Neural progenitor cell (in vitro differentiated cells): ENCODE measurements around the gene PPP2R2C.

Source experiments
- EZH2 ChIP-seq: fragments of 200-600 bp; sonication (generic); IDR thresholded peaks from 2 replicates; pipeline ENCODE4 v1.6.1; 2017; ENCODE audit warnings: antibody characterized with exemption, mild to moderate bottlenecking, moderate library complexity
- EZH2phosphoT487 ChIP-seq: fragments of 200-600 bp; sonication (generic); IDR thresholded peaks from 2 replicates; pipeline ENCODE4 v1.6.1; 2017; ENCODE audit warnings: antibody characterized with exemption
- TF ChIP-seq, protein P1 (sequence below): fragments of 200-600 bp; sonication (generic); IDR thresholded peaks from 2 replicates; pipeline ENCODE4 v1.5.1; 2017; ENCODE audit warnings: antibody characterized with exemption, mild to moderate bottlenecking

DNA sequence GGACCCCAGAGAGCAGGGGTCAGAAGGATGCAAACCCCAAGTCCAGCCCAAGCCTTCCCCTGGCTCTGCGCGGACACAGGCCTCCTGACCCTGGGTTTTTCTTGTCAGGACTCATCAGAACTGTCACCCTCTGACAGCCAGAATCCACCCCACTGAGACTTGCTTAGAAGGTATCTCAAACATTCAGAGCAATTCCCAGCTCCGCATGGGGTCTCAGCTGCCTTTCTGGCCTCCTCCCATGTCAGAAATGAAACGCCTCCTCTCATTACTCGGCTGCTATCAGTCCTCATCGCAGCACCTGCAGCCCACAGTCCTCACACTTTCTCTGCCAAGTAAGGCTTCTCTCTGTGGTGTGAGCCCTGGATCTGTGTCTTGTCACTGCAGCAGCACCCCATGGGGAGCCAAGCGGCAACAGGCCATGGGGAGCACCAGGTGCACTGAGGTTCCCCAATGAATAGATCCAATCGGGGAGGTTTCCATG is 105.0 kb downstream of the PPP2R2C start:
- TF ChIP-seq, protein P1, sequence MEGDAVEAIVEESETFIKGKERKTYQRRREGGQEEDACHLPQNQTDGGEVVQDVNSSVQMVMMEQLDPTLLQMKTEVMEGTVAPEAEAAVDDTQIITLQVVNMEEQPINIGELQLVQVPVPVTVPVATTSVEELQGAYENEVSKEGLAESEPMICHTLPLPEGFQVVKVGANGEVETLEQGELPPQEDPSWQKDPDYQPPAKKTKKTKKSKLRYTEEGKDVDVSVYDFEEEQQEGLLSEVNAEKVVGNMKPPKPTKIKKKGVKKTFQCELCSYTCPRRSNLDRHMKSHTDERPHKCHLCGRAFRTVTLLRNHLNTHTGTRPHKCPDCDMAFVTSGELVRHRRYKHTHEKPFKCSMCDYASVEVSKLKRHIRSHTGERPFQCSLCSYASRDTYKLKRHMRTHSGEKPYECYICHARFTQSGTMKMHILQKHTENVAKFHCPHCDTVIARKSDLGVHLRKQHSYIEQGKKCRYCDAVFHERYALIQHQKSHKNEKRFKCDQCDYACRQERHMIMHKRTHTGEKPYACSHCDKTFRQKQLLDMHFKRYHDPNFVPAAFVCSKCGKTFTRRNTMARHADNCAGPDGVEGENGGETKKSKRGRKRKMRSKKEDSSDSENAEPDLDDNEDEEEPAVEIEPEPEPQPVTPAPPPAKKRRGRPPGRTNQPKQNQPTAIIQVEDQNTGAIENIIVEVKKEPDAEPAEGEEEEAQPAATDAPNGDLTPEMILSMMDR: no peak
- no peak for TF ChIP-seq EZH2phosphoT487
- TF ChIP-seq EZH2: no peak
